ENCODE data around the gene ADAMTS6.

Gene ADAMTS6

DNA sequence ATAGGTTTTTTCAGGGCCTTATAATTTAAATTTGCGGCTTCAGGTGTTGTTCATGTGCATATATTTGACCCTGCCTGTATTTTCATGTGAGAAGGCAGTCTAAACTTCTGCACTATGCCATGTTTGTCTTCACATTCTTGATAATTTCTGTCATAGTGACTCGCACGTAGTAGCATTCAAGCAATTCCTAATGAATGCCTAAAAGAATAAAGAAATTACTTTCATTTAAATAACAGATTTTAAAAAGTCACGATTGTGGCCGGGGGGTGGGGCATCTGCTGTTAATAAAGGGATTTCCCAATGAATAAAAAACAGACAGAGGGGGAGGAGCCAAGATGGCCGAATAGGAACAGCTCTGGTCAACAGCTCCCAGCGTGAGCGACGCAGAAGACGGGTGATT is 318.0 kb downstream of the ADAMTS6 start:
- H3K27ac ChIP-seq, result no peak overlapping the region
- TF ChIP-seq, protein P1, sequence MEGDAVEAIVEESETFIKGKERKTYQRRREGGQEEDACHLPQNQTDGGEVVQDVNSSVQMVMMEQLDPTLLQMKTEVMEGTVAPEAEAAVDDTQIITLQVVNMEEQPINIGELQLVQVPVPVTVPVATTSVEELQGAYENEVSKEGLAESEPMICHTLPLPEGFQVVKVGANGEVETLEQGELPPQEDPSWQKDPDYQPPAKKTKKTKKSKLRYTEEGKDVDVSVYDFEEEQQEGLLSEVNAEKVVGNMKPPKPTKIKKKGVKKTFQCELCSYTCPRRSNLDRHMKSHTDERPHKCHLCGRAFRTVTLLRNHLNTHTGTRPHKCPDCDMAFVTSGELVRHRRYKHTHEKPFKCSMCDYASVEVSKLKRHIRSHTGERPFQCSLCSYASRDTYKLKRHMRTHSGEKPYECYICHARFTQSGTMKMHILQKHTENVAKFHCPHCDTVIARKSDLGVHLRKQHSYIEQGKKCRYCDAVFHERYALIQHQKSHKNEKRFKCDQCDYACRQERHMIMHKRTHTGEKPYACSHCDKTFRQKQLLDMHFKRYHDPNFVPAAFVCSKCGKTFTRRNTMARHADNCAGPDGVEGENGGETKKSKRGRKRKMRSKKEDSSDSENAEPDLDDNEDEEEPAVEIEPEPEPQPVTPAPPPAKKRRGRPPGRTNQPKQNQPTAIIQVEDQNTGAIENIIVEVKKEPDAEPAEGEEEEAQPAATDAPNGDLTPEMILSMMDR (conservative IDR thresholded peaks at IDR 0.05), result no peak

DNA sequence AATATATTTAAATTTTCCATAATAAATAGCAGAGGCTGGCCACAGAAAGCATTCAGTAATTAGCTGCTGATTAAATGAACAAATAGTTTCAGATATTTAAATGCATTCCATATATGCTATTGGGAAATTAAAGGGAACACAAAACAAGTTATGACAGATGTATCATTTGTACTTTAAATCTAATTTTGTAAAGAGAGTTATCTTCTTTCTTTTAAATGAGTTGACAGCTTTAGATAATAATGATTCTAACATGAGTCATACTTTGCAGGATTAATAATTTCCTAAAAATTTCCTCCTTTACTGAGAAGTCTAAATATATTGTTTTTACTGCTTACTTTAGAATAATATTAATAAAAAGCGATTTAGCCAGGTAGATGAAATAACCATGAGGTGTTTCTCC is 320.1 kb downstream of the ADAMTS6 start:
- TF ChIP-seq, protein P1 (conservative IDR thresholded peaks at IDR 0.05), result no peak
- no peak overlapping the region for H3K27ac ChIP-seq

DNA sequence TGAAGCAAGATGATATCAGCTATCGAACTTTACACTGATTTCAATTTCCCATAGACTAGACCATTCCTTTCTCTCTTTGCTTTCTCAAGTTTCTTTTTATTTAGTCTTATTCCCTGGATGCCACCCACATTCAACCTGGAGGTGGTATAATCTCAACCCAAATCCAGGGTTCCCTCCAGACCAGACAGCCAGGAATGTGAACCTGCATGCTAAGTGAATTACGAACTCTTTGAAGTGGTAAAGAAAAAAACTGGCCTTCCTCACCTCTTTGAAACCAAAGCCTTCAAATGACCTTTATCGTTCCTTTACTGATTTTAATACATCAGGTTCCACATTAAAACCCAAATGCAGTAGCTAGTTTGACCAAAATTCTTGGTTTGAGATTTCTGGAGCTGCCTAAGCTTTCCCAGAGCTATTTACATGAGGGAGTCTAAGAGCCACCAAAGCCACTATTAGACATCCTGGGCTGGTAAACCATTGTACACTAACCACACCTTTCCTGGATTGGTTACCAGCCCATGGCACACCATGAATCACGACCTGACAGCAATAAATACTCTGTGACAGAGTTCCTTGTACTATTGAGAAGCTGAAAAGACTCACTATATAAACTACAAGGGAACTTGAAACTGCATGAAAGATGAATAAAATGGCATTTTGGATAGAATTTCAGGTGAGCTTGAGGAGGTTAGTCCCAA is 323.7 kb downstream of the ADAMTS6 start:
- no peak overlapping the region for H3K27ac ChIP-seq
- TF ChIP-seq, protein P1 (conservative IDR thresholded peaks at IDR 0.05), result no peak

DNA sequence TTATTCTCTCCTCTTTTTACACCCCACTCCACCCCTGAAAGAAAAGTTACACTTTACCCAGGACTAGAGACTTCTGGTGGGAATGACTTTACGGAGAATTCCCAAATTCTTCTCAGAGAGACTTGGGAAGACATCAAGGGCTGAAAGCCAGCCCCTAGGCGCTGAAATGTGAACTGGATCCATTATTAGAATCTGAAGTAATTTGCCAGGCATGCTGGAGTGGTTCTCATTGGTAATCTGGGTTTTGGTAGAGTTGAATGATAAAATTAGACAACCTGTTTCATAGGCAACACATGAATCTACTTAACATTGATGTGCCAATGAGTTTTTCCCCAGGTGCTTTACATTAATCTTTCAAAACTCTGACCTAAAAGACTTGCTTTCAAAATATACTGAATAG is 324.8 kb downstream of the ADAMTS6 start:
- H3K27ac ChIP-seq, result no peak overlapping the region
- TF ChIP-seq, protein P1 (conservative IDR thresholded peaks at IDR 0.05), result no peak

DNA sequence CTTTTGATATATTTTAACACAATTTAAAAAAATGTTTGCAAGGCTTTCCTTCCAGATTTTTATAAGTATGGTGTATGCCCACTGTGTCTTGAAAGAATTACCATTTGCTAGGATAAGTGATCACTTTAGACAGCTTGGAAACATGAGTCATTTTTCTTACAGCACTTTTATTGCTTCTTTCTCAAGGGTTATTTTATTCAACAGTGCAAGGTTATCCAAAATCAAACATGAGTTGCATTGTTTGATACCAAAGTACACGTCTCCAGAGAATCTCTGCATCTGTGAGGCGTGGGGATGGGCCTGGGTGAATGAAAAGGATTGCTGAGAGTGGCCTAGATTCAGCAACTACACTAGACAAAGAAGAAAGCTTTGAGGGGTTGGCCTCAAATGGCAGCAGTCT is 329.6 kb downstream of the ADAMTS6 start:
- no peak overlapping the region for H3K27ac ChIP-seq
- TF ChIP-seq, protein P1 (conservative IDR thresholded peaks at IDR 0.05), result no peak

DNA sequence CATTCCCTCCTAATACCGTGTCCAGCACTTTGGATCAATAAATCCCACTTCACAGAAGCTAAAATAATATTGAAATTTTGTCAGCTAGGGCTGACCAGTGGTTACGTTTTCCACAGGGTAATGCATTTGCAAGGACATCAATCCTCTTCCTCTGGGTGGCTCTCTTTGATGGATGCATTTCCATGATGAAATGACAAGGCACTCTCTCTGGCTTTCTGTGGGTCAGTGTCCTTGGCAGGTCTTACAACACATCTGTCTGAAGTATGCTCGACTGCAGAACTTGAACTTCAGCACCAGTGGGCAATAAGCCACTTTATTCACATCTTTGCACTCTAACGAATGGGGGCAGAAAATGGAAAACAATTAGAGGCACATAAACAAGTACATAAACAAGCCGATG is 330.1 kb downstream of the ADAMTS6 start:
- TF ChIP-seq, protein P1 (conservative IDR thresholded peaks at IDR 0.05), result no peak
- H3K27ac ChIP-seq, result no peak overlapping the region

DNA sequence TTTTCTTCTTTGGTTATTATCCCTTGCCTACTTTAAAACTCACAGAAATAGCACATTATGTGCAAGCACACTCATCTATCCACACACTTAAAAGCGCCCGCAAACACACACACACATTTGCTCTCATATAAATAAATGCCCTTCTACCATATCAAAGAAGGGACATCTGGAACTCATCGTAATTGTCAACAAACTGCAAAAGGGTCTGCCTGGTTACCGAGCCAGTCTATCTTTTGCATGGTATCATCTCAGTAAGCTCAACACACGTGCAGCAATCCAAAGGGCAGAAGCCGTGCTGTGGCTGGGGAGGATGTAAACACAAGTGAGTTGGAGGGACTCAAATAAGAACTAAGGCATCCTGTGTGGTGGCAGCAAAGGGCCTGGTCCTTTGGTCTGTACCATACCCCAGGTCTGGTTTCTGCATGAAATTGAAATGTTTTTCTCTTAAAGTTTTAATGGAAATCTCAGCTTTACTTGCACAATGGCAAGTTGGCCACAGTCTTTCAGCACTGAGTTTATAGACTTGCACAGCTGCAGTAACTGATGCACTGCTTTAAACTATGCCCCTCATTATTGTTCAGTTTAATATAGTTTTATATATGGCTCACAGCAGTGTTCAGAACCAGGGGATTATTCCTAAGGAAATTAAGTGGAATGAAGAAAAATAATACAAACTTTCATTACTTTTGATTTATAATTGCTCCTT is 331.0 kb downstream of the ADAMTS6 start:
- TF ChIP-seq, protein P1 (conservative IDR thresholded peaks at IDR 0.05), result no peak
- H3K27ac ChIP-seq, result no peak overlapping the region

All from VCaP (cell line).